Measurements from ENCODE around the gene IFT25.
"Not testable (repeated sequence)": the region's sequence is repeated elsewhere in the genome, so short reads cannot be mapped to it uniquely, and the experiment has no call there.

The IFT25 gene

GRCh38 chr1:53945433-53946251 lies at the start of gene IFT25:
Gene IFT25 (minus strand): TSS chr1:53945699. CDS start chr1:53940082, 5,617 bp downstream.
- peak; percentile 98 for DNase-seq (ENCODE audit: low read depth)

GRCh38 chr1:53994516-53994915 lies 49.0 kb upstream of the IFT25 start:
- DNase-seq (ENCODE audit: low read depth): not testable (repeated sequence)

- no peak for DNase-seq (ENCODE audit: low read depth)
These were observed 46.8 kb upstream of the IFT25 start for GRCh38 chr1:53992085-53992874.

GRCh38 chr1:53987880-53988279 lies 42.4 kb upstream of the IFT25 start:
- DNase-seq (ENCODE audit: low read depth): no peak

GRCh38 chr1:53986458-53986857 lies 41.0 kb upstream of the IFT25 start:
- DNase-seq (ENCODE audit: low read depth): no peak

- DNase-seq (ENCODE audit: low read depth): no peak
These were observed 39.2 kb upstream of the IFT25 start for GRCh38 chr1:53984726-53985125.

- DNase-seq (ENCODE audit: low read depth): no peak
These were observed 37.2 kb upstream of the IFT25 start for GRCh38 chr1:53982763-53983104.

GRCh38 chr1:53982034-53982762 lies 36.7 kb upstream of the IFT25 start:
- DNase-seq (ENCODE audit: low read depth): no peak

GRCh38 chr1:53981220-53981619 lies 35.7 kb upstream of the IFT25 start:
- DNase-seq (ENCODE audit: low read depth): no peak

GRCh38 chr1:53979712-53980450 lies 34.4 kb upstream of the IFT25 start:
- no peak for DNase-seq (ENCODE audit: low read depth)

- DNase-seq (ENCODE audit: low read depth): no peak
These were observed 30.4 kb upstream of the IFT25 start for GRCh38 chr1:53975861-53976260.

GRCh38 chr1:53971718-53972117 lies 26.2 kb upstream of the IFT25 start:
- DNase-seq (ENCODE audit: low read depth): no peak

- DNase-seq (ENCODE audit: low read depth): not testable (repeated sequence)
These were observed 23.8 kb upstream of the IFT25 start for GRCh38 chr1:53969323-53969722.

- no peak for DNase-seq (ENCODE audit: low read depth)
These were observed 22.6 kb upstream of the IFT25 start for GRCh38 chr1:53968125-53968513.

- no peak for DNase-seq (ENCODE audit: low read depth)
These were observed 22.1 kb upstream of the IFT25 start for GRCh38 chr1:53967409-53968124.

GRCh38 chr1:53966794-53967193 lies 21.3 kb upstream of the IFT25 start:
- no peak for DNase-seq (ENCODE audit: low read depth)

GRCh38 chr1:53964109-53964508 lies 18.6 kb upstream of the IFT25 start:
- DNase-seq (ENCODE audit: low read depth): no peak

GRCh38 chr1:53963460-53963859 lies 18.0 kb upstream of the IFT25 start:
- DNase-seq (ENCODE audit: low read depth): no peak

- no peak for DNase-seq (ENCODE audit: low read depth)
These were observed 16.9 kb upstream of the IFT25 start for GRCh38 chr1:53962395-53962794.

GRCh38 chr1:53959664-53960250 lies 14.3 kb upstream of the IFT25 start:
- no peak for DNase-seq (ENCODE audit: low read depth)

All from activated T-cell treated with anti-CD3 and anti-CD28 coated beads for 48 hours (primary cell).